DOHH2 (cell line): ENCODE data around the gene C16orf54.
"Not testable (repeated sequence)": the region's sequence is repeated elsewhere in the genome, so short reads cannot be mapped to it uniquely, and the experiment has no call there.

Experiments used
- H3F3A ChIP-seq: fragments of 200-600 bp; sonication (generic), shearing (Covaris generic); 2 replicates; pipeline ENCODE4 v1.6.0; 2016; ENCODE audit warnings: antibody characterized with exemption, mild to moderate bottlenecking; ENCODE audit not compliant: control insufficient read depth, insufficient read depth
- H3K27ac ChIP-seq: fragments of 200-600 bp; sonication (generic); 2 replicates; pipeline ENCODE4 v1.5.1; 2014; ENCODE audit warnings: low read depth, mild to moderate bottlenecking, low read length, moderate library complexity
- H3K27me3 ChIP-seq: fragments of 200-600 bp; sonication (generic); 2 replicates; pipeline ENCODE4 v1.6.1; 2014; ENCODE audit warnings: mild to moderate bottlenecking, low read length, mixed read lengths; ENCODE audit not compliant: control insufficient read depth
- H3K36me3 ChIP-seq: fragments of 200-600 bp; sonication (generic); 2 replicates; pipeline ENCODE4 v1.6.1; 2014; ENCODE audit warnings: mild to moderate bottlenecking, low read length, moderate library complexity, mixed read lengths; ENCODE audit not compliant: control insufficient read depth
- H3K4me1 ChIP-seq: fragments of 200-600 bp; sonication (generic); 2 replicates; pipeline ENCODE4 v1.6.1; 2014; ENCODE audit warnings: mild to moderate bottlenecking, low read length, mixed read lengths; ENCODE audit not compliant: control insufficient read depth
- H3K4me2 ChIP-seq: fragments of 200-600 bp; sonication (generic); 2 replicates; pipeline ENCODE4 v1.6.0; 2014; ENCODE audit warnings: mild to moderate bottlenecking, low read length, moderate library complexity
- H3K4me3 ChIP-seq: fragments of 200-600 bp; sonication (generic); 2 replicates; pipeline ENCODE4 v1.5.1; 2014; ENCODE audit warnings: mild to moderate bottlenecking, low read length, mixed read lengths
- H3K79me2 ChIP-seq: fragments of 200-600 bp; sonication (generic); 2 replicates; pipeline ENCODE4 v1.6.1; 2014; ENCODE audit warnings: mild to moderate bottlenecking, low read length, mixed read lengths; ENCODE audit not compliant: control insufficient read depth
- H3K9me2 ChIP-seq: fragments of 200-600 bp; sonication (generic); replicated peaks from 2 replicates; pipeline ENCODE4 v1.6.1; 2014; ENCODE audit warnings: mild to moderate bottlenecking, low read length, mixed read lengths; ENCODE audit not compliant: control insufficient read depth
- H3K9me3 ChIP-seq: fragments of 200-600 bp; sonication (generic); 2 replicates; pipeline ENCODE4 v1.6.1; 2014; ENCODE audit warnings: antibody characterized with exemption, low read length, mixed read lengths; ENCODE audit not compliant: control insufficient read depth, insufficient read depth
- H4K20me1 ChIP-seq: fragments of 200-600 bp; sonication (generic); 2 replicates; pipeline ENCODE4 v1.6.0; 2014; ENCODE audit warnings: low read depth, mild to moderate bottlenecking, antibody characterized with exemption, low read length, moderate library complexity; ENCODE audit not compliant: control insufficient read depth, insufficient read depth
- CTCF ChIP-seq: fragments of 200-600 bp; sonication (generic); IDR thresholded peaks from one replicate; pipeline ENCODE4 v1.5.1; 2014; ENCODE audit warnings: antibody characterized with exemption, mild to moderate bottlenecking, low read depth, low read length; ENCODE audit not compliant: poor library complexity, severe bottlenecking
- EZH2phosphoT487 ChIP-seq: fragments of 200-600 bp; sonication (generic); IDR thresholded peaks from 2 replicates; pipeline ENCODE4 v1.6.1; 2017; ENCODE audit warnings: borderline replicate concordance, mild to moderate bottlenecking, antibody characterized with exemption, low read length, moderate library complexity, mixed read lengths

Gene C16orf54, protein sequence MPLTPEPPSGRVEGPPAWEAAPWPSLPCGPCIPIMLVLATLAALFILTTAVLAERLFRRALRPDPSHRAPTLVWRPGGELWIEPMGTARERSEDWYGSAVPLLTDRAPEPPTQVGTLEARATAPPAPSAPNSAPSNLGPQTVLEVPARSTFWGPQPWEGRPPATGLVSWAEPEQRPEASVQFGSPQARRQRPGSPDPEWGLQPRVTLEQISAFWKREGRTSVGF

GRCh38 chr16:29745853-29746345 is at the start of gene C16orf54:
C16orf54 (minus strand) TSS chr16:29745990; CDS start chr16:29744951, 1,039 bp downstream.
- peaks cover 19% of the 10 kb centered on the region for H3K79me2 ChIP-seq
- H3K36me3 ChIP-seq, result peaks cover 14% of the 10 kb centered on the region; the same call in 1 of the 2 replicates
- no peaks in the 10 kb centered on the region for H3K9me3 ChIP-seq
- peaks cover 39% of the 10 kb centered on the region for H3K4me1 ChIP-seq
- no peaks in the 10 kb centered on the region for H3K27me3 ChIP-seq
- no peaks in the 10 kb centered on the region for H3K9me2 ChIP-seq
- peak within 1 kb of the TSS; percentile 96 for H3K4me2 ChIP-seq
- H4K20me1 ChIP-seq, result no peaks in the 10 kb centered on the region
- TF ChIP-seq CTCF (no peak), EZH2phosphoT487 (no peak)
- H3F3A ChIP-seq, result 0 out of 2 replicates have a peak, but pooled peaks cover 6% of the 10 kb centered on the region
- peak within 1 kb of the TSS; percentile 89 for H3K4me3 ChIP-seq
- H3K27ac ChIP-seq, result peak within 1 kb of the TSS; percentile 75

DNA sequence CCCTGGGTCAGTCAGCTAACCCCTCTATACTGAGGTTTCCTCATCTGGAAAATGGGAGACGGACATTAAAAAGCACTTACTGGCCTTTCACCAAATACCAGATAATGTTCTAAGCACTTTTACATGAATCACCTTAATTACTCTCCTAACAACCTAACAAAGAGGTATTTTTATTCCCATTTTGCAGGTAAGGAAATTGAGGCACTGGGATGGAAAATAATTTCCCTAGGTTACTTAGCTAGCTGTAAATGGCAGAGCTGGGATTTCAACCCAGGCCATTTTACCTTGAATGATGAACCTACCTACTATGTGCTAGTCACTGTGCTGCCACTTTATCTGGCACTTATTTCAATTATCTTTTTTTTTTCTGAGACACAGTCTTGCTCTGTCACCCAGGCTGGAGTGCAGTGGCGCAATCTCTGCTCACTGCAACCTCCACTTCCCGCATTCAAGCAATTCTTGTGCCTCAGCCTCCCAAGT is 48.5 kb upstream of the C16orf54 start:
- Histone ChIP-seq H4K20me1 (peaks cover 22% of the 10 kb centered on the region; the same call in 1 of the 2 replicates), H3K4me2 (0 out of 2 replicates have a peak overlapping the region, but pooled peaks have one; percentile 87), H3F3A (no peaks in the 10 kb centered on the region), H3K27ac (no peak overlapping the region), H3K79me2 (peaks cover 69% of the 10 kb centered on the region), H3K4me3 (no peak overlapping the region), H3K9me3 (no peaks in the 10 kb centered on the region), H3K36me3 (peaks cover 86% of the 10 kb centered on the region), H3K4me1 (peaks cover 31% of the 10 kb centered on the region), H3K27me3 (no peaks in the 10 kb centered on the region), H3K9me2 (no peaks in the 10 kb centered on the region)
- TF ChIP-seq EZH2phosphoT487 (no peak), CTCF (no peak)

- peak overlapping the region; percentile 91; the same call in 1 of the 2 replicates for H3K4me3 ChIP-seq
- H3K9me3 ChIP-seq, H3K27me3 ChIP-seq, H3F3A ChIP-seq, H3K9me2 ChIP-seq, H3K27ac ChIP-seq: not testable (repeated sequence)
- H3K4me2 ChIP-seq, result peak overlapping the region; percentile 87
- peaks cover 33% of the 10 kb centered on the region for H3K4me1 ChIP-seq
- H3K79me2 ChIP-seq, result peaks cover 69% of the 10 kb centered on the region
- H4K20me1 ChIP-seq, result peaks cover 22% of the 10 kb centered on the region; the same call in 1 of the 2 replicates
- H3K36me3 ChIP-seq, result peaks cover 75% of the 10 kb centered on the region
These were observed 47.4 kb upstream of the C16orf54 start for GRCh38 chr16:29793153-29793552.
